ENCODE results near the gene AGAP1. TPM values are rescaled to one million over a fixed set of nuclear protein-coding genes. Genes with fewer than 3 reads are reported as not detected.

Gene AGAP1
- total and polyA plus RNA-seq, 9 donors: 5.7 to 32.2 (median 20.2) TPM

DNA sequence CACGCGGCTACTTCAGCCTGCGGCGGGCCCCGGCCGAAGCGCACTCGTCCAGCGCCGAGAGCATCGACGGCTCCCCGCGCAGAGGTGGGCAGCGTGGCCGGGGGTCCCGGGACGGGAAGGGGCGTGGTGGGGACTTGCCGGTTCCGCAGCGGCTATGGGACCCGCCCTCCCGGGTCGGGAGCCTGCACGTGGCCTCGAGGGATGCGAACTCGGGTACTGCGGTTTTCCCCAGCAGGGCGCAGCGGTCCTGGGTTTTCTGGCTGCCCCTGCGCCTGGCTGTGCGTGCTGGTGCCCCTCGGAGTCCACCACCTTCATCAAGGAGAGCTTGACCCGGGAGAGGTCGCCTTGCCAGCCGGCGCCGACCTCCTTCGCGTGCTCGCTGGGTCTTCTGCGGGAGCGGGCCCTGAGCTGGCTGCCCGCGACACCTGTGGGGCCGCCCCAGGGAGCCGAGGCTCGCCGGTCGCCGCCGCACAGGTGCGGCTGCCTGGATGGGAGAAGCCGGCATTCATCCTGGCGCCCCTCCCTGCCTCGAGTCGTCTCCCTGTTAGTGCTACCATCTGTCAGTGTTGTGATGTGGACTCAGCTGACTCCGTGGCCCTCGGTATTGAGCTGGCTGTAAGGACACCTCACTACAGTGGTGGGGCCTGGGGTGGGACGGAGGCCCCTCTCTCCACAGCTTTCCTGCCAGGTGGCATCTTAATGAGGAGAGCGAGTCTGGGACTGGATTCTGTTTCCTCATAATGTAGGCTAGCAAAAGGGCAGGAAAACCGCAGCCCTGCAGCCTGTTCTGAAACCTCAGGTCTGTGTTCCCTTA is 177.3 kb downstream of the AGAP1 start:
- 47 to 72% (median 48%) methylated on average over 31 to 64 of the region's 64 CpGs for WGBS, 3 donors
- intact Hi-C loops (cut with DNase I): loop anchor here in 3 of 4 donors (2.0 to 5.0 kb wide), 2 partner anchors 74 to 76 kb away; no protein-coding TSS in a partner anchor
- Histone ChIP-seq H3K4me1 (ENCODE audit: insufficient read depth) (peaks cover 5% of the 10 kb centered on the region), H3K36me3 (no peaks in the 10 kb centered on the region), H3K27me3 (no peaks in the 10 kb centered on the region), H3K9me3 (no peaks in the 10 kb centered on the region), H3K4me3 (peak overlapping the region; percentile 50), H3K27ac (no peak overlapping the region)
- peak in 2 of 5 donors; percentile 40 to 44 for DNase-seq
- no peak for TF ChIP-seq POLR2A (IDR thresholded peaks at IDR 0.05)
- no peak for TF ChIP-seq EP300 (IDR thresholded peaks at IDR 0.05)
- TF ChIP-seq CTCF (IDR thresholded peaks at IDR 0.05): no peak

DNA sequence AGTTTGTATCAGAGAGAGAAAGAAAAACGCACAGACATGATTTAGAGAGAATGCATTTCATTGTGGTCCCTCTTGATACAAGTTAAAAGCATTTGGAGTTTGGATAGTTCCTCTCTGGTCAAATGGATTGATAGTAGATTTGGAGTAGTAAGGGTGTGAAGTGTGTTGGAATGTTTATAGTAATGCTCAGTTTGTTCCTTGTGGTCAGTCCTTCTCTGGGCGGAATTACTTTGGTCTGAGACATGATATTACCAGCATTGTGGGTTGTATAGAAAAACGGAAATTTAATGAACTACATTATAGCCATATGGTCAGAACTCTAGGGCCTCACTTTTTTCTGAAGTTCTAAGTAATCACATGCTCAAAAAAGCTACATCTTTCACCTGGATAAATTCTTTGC is 178.9 kb downstream of the AGAP1 start:
- no peak overlapping the region for H3K4me3 ChIP-seq
- WGBS, 3 donors: 85 to 91% (median 90%) methylated on average over 3 of the region's 3 CpGs
- no peaks in the 10 kb centered on the region for H3K27me3 ChIP-seq
- no peaks in the 10 kb centered on the region for H3K9me3 ChIP-seq
- peaks cover 5% of the 10 kb centered on the region for H3K4me1 ChIP-seq (ENCODE audit: insufficient read depth)
- TF ChIP-seq CTCF (IDR thresholded peaks at IDR 0.05) (no peak), EP300 (IDR thresholded peaks at IDR 0.05) (no peak), POLR2A (IDR thresholded peaks at IDR 0.05) (no peak)
- H3K36me3 ChIP-seq: no peaks in the 10 kb centered on the region
- H3K27ac ChIP-seq: no peak overlapping the region
- no peak for DNase-seq
- intact Hi-C loops (cut with DNase I): loop anchor here in 1 of 4 donors (5.0 kb wide), 1 partner anchor 75 kb away; no protein-coding TSS in a partner anchor

DNA sequence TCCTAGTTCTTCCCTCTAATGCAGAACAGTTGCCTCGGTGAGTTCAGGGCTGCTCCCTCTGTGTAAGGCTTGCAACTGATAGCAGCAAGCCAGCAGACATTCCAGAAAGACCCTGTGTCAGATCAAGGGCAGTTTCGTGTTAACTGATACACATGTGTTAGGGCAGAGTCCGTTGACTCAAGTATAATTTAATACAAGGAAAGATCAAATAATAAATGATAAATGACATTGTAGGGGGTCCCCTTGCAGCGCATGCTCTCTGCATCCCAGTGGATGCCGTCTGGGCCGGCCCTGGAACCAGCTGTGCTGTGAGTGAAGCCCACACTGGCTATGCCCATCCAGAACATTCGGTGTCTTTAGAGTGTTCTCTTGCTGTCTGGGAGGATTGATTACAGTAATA is 180.3 kb downstream of the AGAP1 start:
- intact Hi-C loops (cut with DNase I): loop anchor here in 1 of 4 donors (5.0 kb wide), 1 partner anchor 77 kb away; no protein-coding TSS in a partner anchor
- TF ChIP-seq POLR2A (IDR thresholded peaks at IDR 0.05) (no peak), CTCF (IDR thresholded peaks at IDR 0.05) (no peak), EP300 (IDR thresholded peaks at IDR 0.05) (no peak)
- no peak for DNase-seq
- 49 to 64% (median 60%) methylated on average over 7 of the region's 7 CpGs for WGBS, 3 donors
- Histone ChIP-seq H3K27me3 (no peaks in the 10 kb centered on the region), H3K4me3 (no peak overlapping the region), H3K4me1 (ENCODE audit: insufficient read depth) (peaks cover 5% of the 10 kb centered on the region), H3K9me3 (no peaks in the 10 kb centered on the region), H3K27ac (no peak overlapping the region), H3K36me3 (no peaks in the 10 kb centered on the region)

GRCh38 chr2:235674812-235675211 is 181.0 kb downstream of the AGAP1 start:
- no peak overlapping the region for H3K4me3 ChIP-seq
- H3K27ac ChIP-seq: no peak overlapping the region
- 91 to 94% (median 91%) methylated on average over 4 of the region's 4 CpGs for WGBS, 3 donors
- H3K9me3 ChIP-seq: no peaks in the 10 kb centered on the region
- no peaks in the 10 kb centered on the region for H3K36me3 ChIP-seq
- TF ChIP-seq EP300 (IDR thresholded peaks at IDR 0.05) (no peak), POLR2A (IDR thresholded peaks at IDR 0.05) (no peak), CTCF (IDR thresholded peaks at IDR 0.05) (no peak)
- no peak for DNase-seq
- intact Hi-C loops (cut with DNase I): loop anchor here in 1 of 4 donors (5.0 kb wide), 1 partner anchor 78 kb away; no protein-coding TSS in a partner anchor
- no peaks in the 10 kb centered on the region for H3K27me3 ChIP-seq
- H3K4me1 ChIP-seq (ENCODE audit: insufficient read depth): peaks cover 3% of the 10 kb centered on the region
